Measurements from ENCODE around the gene XRN2.

The XRN2 gene

GRCh38 chr20:21437816-21438215 is 134.7 kb downstream of the XRN2 start:
- no peak overlapping the region for H3K4me3 ChIP-seq (replicated peaks; ENCODE audit: low read depth, low read length)
- no peak for TF ChIP-seq CTCF (IDR thresholded peaks at IDR 0.05; ENCODE audit: low read depth, low read length, missing control alignments)
- DNase-seq (ENCODE audit: extremely low read depth, low read depth) = no peak

Data from HFF-Myc (cell line).